HG03097 (cell line): ENCODE data around the gene RPS6KC1.
"Not testable (repeated sequence)": the region's sequence is repeated elsewhere in the genome, so short reads cannot be mapped to it uniquely, and the experiment has no call there.

Experiments
- ATAC-seq: cut with Tn5 transposase; IDR thresholded peaks from one replicate; pipeline ENCODE4 v1.9.1; 2021; ENCODE audit not compliant: unreplicated experiment, low FRiP score

RPS6KC1 gene

DNA sequence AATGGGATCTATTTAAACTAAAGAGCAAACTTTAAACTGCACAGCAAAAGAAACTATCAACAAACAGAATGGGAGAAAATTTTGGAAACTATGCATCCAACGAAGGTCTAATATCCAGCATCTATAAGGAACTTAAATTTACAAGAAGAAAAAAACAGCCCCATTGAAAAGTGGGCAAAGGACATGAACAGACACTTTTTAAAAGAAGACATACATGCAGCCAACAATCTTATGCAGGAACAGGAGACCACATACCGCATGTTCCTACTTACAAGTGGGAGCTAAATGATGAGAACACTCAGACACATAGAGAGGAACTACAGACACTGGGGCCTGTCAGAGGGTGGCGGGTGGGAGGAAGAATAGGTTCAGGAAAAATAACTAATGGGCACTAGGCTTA lies 149.6 kb downstream of the RPS6KC1 start:
- no peak for ATAC-seq

DNA sequence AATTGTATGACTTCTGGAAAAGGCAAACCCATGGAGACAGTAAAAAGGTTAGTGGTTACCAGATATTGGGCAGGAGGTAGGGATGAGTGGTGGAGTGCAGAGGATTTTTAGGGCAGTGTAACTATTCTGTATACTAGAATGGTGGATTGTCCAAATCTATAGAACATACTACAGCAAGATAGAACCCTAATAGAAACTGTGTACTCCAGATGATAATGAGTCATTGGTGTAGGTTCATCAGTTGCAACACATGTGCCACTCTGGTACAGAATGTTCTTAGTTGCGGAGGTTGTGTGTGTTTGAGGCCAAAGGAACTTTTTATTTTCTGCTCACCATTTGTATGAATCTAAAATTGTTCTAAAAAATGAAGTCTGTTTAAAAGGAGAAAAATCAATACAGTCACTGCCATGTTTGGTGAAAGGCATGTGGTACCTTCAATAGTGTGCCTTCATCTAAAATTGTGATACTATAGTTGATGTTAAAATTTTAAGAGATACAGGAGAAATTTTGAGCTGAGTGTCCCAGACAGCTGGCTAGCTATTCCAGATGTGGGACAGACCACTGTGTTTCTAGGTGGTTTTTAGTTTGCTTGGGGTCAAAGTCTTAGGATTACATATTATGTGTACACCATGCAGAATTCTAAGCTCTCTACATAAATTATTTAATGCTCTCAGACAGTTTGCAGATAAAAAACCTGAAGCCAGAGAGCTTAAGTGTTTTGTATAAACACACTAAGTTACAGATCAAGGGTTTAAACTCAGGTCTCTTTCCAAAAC lies 150.5 kb downstream of the RPS6KC1 start:
- ATAC-seq, result no peak

DNA sequence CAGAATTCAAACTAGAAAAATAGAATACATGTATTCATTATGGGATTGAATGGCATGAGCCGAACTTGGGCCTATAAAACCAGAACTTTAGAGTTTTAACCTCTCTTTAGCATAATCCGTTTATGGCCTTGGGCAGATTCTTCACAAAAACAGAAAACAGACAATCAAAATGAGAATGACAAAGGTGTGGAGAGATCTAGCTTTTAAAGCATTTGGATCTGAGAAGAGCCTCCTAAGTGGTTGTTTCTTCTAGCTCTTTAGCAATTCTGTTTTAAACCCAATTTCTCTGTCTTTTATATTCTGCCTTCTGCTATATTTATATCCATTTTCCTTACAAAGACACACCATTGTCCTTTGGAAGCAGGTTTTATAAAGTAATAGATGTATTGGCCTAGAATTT lies 160.2 kb downstream of the RPS6KC1 start:
- no peak for ATAC-seq

DNA sequence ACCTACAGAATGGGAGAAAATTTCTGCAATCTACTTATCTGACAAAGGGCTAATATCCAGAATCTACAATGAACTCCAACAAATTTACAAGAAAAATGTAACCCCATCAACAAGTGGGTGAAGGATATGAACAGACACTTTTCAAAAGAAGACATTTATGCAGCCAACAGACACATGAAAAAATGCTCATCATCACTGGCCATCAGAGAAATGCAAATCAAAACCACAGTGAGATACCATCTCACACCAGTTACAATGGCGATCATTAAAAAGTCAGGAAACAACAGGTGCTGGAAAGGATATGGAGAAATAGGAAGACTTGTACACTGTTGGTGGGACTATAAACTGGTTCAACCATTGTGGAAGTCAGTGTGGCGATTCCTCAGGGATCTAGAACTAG lies 168.0 kb downstream of the RPS6KC1 start:
- not testable (repeated sequence) for ATAC-seq

DNA sequence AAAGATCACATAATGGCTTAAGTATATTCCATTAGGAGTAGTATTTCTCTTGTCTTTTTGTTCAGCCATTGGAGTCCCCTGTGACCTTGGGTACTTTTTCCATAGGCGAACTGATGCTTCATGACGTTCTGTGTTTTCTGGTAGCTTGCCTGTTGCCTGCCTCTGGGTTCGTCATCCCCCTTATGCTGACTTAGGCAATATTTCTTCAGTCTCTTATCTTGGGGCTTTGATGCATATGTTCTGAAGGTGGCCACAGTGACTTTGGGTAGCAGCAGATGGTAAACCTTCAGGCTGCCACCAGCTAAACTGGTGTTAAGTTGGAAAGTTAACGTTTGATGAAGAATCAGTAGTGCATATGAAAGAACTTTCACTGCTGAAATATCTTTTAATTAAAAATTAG lies 170.2 kb downstream of the RPS6KC1 start:
- no peak for ATAC-seq

DNA sequence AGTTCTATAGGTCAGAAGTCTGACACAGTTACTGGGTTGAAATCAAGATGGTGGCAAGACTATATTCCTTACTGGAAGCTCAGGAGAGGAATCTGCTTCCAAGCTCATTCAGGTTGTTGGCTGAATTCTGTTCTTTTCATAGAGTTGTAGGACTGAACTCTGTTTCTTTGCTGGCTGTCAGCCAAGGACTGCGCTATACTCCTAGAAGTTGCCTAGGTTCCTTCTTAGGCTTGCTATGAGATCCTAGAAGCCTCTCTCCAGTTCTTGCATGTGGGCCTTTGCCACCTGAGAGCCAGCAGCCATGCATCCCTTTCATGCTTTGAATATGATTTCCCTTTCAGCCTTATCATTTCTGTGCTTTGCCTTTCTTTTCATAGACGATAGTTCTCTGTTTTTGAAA lies 176.4 kb downstream of the RPS6KC1 start:
- ATAC-seq, result no peak

DNA sequence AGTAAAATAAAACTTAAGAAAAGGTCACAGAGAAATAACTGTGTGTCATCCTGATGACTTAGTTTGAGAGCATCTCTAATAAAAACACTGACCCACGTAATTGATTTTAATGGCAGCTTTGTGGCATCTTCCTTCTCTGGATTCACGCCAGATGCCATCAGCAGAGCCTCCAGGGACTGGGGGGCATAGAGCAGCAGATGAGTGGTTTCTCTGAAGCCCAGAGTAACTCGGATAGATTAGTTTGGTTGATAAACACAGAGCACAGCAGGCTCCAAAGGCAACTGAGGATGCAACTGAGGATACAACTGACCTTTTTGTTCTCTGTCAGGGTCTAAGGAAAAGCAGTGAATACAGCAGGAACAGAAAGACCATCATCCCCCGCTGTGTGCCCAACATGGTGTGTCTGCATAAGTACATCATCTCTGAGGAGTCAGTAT lies 180.8 kb downstream of the RPS6KC1 start:
- ATAC-seq, result no peak

DNA sequence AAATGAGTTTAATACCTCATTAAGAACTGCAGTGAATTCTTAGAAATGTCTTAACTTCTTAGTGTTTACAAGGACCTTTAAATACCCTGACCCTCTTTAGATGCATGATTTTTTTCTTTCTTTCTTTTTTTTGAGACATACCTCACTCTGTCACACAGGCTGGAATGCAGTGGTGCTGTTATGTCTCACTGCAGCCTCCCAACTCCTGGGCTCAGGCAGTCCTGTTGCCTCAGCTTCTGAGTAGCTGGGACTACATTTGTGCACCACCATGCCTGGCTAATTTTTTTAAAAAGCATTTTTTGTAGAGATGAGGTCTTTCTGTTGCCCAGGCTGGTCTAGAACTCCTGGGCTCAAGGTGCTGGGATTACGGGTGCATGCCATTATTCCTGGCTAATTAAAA lies 191.8 kb downstream of the RPS6KC1 start:
- no peak for ATAC-seq

DNA sequence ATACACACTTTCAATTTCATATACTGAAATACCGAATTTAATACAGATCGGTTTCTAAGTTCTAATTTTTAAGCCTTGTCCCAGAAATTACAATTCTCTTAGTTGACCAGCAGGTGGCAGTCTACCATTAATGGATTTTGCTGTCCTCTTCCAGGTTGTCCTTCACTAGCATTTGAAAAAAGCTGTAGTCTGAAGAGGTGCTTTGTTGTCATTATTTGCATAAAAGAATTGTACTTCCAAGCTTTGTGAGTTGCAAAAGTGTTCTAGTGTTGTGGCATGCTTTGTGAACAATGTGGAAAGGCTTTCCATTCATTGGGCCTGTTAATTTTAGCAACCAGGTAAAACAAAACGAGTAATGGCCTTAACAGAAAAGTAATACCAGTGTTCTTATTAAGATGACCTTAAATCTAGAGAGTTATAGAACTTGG lies 193.6 kb downstream of the RPS6KC1 start:
- ATAC-seq, result no peak

DNA sequence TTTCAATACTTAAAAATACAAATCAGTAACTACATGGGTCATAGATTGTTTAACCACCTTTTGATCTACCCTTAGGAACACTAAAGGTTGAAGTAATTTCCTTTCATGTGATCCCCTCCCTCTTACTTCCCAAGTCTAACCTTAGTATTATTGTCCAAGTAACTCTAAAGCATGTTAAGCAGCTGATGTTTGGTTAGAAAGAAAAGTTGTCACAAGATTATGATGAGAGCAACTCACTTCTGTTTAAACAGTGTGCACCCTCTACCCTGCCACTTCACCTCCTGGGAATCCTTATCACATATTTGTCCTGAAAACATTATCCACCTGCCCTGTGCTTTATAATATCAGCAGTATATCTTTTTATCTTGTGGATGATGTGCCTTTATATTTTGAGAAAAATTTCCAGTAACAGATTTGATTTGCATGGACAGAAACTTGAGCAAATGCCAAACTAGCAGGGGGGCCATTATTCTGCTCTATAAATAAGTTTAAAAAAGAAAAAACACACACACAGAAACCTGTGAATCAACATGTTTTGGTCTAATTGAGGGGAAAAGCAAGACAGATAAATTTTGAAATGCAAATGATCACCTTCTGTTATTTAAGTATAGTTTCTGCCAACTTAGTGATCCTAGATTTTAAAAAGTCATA lies 194.3 kb downstream of the RPS6KC1 start:
- ATAC-seq, result no peak

DNA sequence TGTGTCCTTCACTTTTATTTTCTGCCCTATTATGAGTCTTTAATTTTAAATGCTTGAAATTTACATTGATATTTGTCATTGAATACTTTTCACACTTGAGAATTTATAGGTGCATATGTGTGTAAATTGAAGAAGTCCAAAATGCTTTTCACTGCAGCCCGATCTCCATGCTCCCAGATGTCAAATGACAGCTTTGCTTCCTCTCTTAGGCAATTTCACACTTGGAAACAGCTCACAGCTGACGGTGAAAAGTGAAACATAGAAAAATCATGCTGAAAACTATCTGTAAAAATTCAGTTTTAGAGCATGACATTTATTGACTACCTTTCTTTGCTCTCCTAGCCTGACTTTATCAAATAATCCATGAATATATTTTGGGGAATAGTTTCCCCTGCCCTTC lies 196.0 kb downstream of the RPS6KC1 start:
- ATAC-seq, result no peak

DNA sequence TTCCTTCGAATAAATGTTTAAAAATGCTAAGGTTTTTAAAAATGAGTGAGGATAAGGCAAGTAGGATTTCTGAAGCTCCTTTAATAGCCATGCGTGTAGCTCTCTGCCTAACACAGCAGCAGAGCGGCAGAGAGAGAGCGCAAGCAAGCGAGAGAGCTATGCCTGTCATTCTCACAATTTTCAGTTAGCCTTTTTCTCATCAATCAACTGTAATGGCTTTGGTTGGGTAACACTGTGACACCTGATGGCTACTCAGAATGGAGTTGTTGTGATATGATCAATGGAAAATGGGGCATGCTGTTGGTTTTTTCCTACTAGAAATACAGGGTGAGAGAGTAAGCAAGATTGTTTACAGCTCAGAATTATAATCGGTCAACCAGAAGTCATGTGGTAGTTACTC lies 198.4 kb downstream of the RPS6KC1 start:
- ATAC-seq, result no peak

DNA sequence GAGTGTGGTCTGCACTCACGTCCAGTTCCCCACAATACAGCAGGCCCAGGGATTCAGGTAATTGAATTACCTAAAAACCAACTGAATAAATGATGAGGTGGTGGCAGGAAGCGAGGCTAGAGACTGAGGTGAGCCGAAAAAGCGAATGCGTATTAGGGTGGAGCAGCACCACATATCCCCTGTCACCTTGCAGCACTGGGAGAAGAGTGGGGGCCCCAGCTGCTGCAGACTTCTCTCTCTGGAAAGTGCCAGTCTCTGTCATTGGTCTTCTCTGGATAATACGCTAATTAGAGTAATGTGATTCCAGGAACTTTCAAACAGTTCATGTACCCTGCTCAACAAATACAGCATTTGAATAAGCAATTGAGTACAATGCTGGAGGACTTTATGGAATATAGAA lies 199.0 kb downstream of the RPS6KC1 start:
- ATAC-seq, result no peak

DNA sequence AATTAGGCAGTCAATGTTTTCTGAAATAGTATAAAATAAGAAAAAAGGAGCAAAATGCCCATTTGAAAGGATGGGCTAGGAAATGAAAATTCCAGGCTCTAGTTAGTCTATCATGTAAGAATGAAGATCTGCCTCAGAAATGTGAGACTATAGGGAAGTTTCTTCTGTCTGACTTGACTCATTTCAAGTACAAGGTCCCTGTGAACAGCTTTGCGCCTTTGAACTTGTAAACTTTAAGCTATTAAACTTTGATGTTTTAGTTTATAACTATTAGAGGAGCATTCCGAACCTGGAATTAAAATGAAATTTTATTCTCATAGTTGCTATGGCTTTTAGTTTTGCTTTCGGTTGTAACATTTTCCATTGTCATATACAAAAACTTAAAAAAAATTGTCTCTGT lies 199.4 kb downstream of the RPS6KC1 start:
- no peak for ATAC-seq

DNA sequence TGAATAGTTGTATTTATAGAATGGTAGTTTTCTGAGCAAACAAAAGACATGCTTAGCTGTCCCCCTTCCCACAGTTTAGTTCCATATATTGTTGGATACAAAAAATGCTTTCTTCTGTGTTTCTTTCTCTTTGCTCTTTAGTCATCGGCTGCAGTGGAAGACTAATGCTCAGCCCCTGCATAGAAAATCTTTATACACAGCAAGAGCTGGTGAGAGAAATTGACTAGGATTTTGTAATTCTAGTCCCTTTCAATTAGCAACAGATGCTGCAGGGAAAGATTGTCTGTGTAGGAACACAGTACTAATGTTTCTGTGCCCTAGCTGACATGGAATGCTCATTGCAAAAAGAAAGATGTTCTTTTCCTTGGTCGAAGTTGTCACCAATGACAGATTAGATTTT lies 200.9 kb downstream of the RPS6KC1 start:
- no peak for ATAC-seq

DNA sequence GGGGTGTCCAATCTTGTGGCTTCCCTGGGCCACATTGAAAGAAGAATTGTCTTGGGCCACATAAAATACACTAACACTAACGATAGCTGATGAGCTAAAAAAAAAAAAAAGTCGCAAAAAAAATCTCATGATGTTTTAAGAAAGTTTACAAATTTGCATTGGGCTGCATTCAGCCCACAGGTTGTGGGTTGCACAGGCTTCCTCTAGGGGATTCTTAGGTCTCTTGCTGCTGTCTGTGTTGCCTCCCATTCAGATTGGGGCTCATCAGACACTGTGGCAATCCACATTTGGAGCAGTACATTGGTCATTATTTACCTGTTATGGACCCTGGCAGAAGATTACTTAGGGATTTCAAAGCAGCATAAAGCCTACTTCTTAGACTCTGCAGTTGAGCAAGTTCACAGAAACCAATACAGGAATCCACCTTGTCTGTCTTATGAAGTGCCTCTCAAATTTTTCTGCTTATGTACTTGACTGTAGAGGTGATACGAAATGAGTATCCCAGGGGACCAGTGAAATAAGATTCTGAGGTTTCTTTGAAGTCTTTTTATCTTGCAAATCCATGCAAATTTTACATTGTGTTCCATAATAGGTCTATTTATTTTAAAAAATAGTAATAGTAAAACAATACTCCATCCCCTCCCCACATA lies 205.5 kb downstream of the RPS6KC1 start:
- no peak for ATAC-seq

DNA sequence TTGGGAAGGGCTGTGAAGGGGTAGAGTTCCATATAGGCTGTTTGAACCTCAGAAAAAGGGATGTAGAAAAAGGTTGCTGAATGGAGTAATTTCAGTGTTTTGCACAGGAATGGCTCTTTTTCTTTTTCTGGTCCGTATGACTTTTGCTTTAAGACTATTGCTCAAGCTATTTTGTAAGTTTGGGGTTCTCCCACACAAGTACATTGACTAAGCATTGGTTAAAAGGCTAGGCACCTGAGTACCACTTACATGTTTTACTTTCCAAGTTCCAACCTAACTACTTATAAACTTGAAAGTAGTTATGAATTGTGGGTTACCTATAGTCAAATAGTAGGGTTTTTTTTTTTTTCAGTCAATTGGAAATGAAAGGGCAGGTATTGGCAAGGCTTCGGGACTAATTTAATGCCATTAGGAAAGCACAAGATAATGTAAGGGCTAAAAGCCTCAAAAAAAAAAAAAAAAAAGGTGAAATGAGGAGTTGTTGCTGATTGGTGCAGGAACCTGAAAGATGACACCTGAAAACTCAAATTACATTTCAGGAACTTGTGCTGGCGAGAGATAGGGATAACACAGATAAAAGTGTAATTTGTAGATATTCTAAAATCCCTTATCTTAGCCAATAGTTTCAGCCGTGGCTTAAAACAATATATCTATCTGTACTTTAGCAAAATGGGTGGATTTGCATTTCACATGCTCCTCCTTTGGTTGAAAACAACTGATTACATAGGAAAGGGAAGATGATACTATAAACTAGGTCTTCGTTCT lies 209.5 kb downstream of the RPS6KC1 start:
- no peak for ATAC-seq

DNA sequence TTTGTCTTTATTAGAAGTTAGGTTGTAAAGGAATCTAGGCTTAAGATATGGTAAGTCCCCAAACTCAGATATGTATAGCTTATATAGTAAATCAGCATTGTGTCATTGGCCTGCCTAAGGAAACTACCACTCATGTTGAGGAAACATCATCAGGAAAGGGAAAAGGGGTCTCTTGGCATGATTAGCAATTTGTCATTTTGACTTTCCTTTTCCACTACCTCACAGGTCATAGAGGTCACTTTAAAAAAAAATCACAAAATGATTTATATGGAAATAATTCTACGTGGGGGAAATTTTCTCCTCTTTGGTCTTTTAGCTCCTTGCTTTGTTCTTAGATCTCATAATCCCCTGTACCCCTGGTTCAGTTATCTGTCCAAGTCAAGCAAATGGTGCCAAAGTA lies 213.5 kb downstream of the RPS6KC1 start:
- no peak for ATAC-seq

DNA sequence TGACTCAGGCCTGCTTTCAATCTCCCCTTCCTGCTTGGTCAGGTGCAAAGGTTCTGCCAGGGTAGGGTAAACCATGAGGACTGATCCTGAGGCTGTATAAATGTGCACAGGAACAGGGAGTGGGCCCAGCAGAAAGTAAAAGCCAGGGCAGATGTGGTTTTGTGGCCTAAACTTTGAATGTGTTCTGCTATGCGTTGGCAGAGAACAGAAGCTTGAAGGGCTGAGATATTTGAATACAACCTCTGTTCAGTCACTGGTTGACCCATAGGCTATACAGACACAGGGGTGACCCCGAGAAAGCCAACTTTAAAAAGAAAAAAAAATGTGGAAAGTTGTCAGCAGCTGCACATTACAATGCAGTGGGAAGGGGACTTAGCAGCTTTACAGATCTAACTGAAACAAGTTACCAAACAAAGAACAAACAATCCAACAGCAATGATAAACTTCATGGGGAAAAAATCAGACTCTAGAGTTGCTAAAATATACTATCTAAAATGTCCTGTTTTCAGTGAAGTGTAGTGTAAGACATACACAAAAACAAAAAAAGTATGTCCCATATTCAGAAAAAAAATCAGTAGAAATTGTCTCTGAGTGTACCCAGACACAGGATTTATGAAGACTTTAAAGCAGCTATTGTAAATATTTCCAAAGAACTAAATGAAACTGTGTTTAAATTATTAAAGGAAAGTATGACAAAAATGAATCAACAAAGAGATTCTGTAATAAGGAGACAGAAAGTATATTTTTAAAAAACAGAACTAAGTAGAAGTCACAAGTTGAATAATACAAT lies 216.1 kb downstream of the RPS6KC1 start:
- ATAC-seq, result no peak

DNA sequence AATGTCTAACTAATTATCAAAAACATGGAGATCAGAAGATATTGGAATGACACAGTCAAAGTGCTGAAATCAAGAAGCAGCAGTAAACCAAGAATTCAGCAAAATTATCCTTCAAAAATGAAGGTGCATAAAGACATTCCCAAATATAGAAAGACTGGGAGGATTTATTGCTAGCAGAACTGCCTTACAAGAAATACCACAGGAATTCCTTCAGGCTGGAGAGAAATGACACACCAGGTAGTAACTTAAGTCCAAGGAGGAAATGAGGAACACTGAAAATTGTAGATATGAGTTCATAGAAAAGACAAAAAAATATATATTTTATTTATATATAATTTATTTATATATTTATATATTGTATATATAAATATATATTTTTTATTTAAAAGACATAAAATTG lies 217.2 kb downstream of the RPS6KC1 start:
- no peak for ATAC-seq
